NCI-H1105 treated with DMSO at 0.1 percent for 48 hours (cell line): Measurements from ENCODE around the gene CALML5.

Experiments used
- DNase-seq: peaks from one replicate; lab custom pipeline; 2025; lab: John Stamatoyannopoulos, UW

CALML5 gene

GRCh38 chr10:5500910-5501309 lies 1.5 kb upstream of the CALML5 start:
- no peak for DNase-seq

GRCh38 chr10:5500162-5500670 lies 846 bp upstream of the CALML5 start:
- DNase-seq: no peak

- DNase-seq: no peak
Measured at GRCh38 chr10:5498791-5499492, 428 bp downstream of the CALML5 start.

- DNase-seq: no peak
Measured at GRCh38 chr10:5497948-5498730, 1.2 kb downstream of the CALML5 start.

- DNase-seq: no peak
Measured at GRCh38 chr10:5497289-5497688, 2.1 kb downstream of the CALML5 start.

- DNase-seq: no peak
Measured at GRCh38 chr10:5496261-5497250, 2.8 kb downstream of the CALML5 start.

GRCh38 chr10:5494611-5495010 lies 4.8 kb downstream of the CALML5 start:
- DNase-seq: no peak

GRCh38 chr10:5493691-5494090 lies 5.7 kb downstream of the CALML5 start:
- DNase-seq: no peak

- no peak for DNase-seq
Measured at GRCh38 chr10:5492929-5493576, 6.3 kb downstream of the CALML5 start.

GRCh38 chr10:5492322-5492855 lies 7.0 kb downstream of the CALML5 start:
- DNase-seq: no peak

GRCh38 chr10:5491477-5491876 lies 7.9 kb downstream of the CALML5 start:
- DNase-seq: no peak

- DNase-seq: no peak
Measured at GRCh38 chr10:5490698-5491464, 8.5 kb downstream of the CALML5 start.

GRCh38 chr10:5490032-5490431 lies 9.3 kb downstream of the CALML5 start:
- no peak for DNase-seq

- no peak for DNase-seq
Measured at GRCh38 chr10:5488272-5489161, 10.9 kb downstream of the CALML5 start.

- no peak for DNase-seq
Measured at GRCh38 chr10:5486853-5487235, 12.5 kb downstream of the CALML5 start.

GRCh38 chr10:5485948-5486852 lies 13.2 kb downstream of the CALML5 start:
- no peak for DNase-seq

- DNase-seq: no peak
Measured at GRCh38 chr10:5485290-5485689, 14.1 kb downstream of the CALML5 start.

GRCh38 chr10:5484205-5484604 lies 15.2 kb downstream of the CALML5 start:
- DNase-seq: no peak
